ENCODE data around the gene NEK10. TPM values are rescaled to one million over a fixed set of nuclear protein-coding genes. Genes with fewer than 3 reads are reported as not detected.

Gene NEK10
- total and polyA plus RNA-seq, 2 of the 4 experiments (the other 2 are of a cell fraction), result 2.2 to 6.6 TPM

- no peaks in the 10 kb centered on the region for H4K20me1 ChIP-seq (ENCODE audit: insufficient read depth, low read length)
- no peaks in the 10 kb centered on the region for H3K36me3 ChIP-seq (ENCODE audit: control insufficient read depth, insufficient read depth, low read length)
- dilution Hi-C loops (cut with HindIII; ENCODE audit: low sequenced_read_pairs, unreplicated experiment) (no loop called here), in situ Hi-C loops (cut with MboI; ENCODE audit: low sequenced_read_pairs) (loop anchor here (10.0 kb wide), 1 partner anchor 365 kb away; no protein-coding TSS in a partner anchor), intact Hi-C loops (cut with micrococcal nuclease) (no loop called here)
- no peak overlapping the region for H2AK5ac ChIP-seq (ENCODE audit: low read depth, low read length)
- H2BK5ac ChIP-seq (ENCODE audit: low read depth, low read length, poor library complexity, severe bottlenecking), result no peak overlapping the region
- no peak overlapping the region for H4K5ac ChIP-seq (ENCODE audit: low read depth, low read length)
- H3K4me3 ChIP-seq (ENCODE audit: insufficient read depth, low read depth, low read length), result no peak overlapping the region
- H2BK120ac ChIP-seq (ENCODE audit: low read depth, low read length), result no peak overlapping the region
- TF ChIP-seq CEBPB (IDR thresholded peaks at IDR 0.05; ENCODE audit: low read depth, low read length), result peak; percentile 22; the same call in 1 of the 2 replicates
- TF ChIP-seq MAFK (IDR thresholded peaks at IDR 0.05; ENCODE audit: low read depth, low read length), result no peak
- no peak overlapping the region for H2BK20ac ChIP-seq (ENCODE audit: low read depth, low read length)
- no peak overlapping the region for H3K4me2 ChIP-seq (ENCODE audit: low read depth, low read length)
- H4K8ac ChIP-seq (ENCODE audit: low read depth in 2 of 2, low read length in 2 of 2), result no peak overlapping the region
- POLR2A ChIA-PET (ENCODE audit: unreplicated experiment), result no interaction called here
- peaks cover 2% of the 10 kb centered on the region for H3K4me1 ChIP-seq (ENCODE audit: control insufficient read depth, insufficient read depth, low read length)
- no CpG with 5 or more reads among the region's 2 CpGs for WGBS, 2 experiments (ENCODE audit: extremely low coverage in 2 of 2, insufficient read length in 1 of 2)
- H3K9me1 ChIP-seq (ENCODE audit: insufficient read depth, low read length), result no peaks in the 10 kb centered on the region
- no peak overlapping the region for H2AFZ ChIP-seq (replicated peaks; ENCODE audit: low read length, poor library complexity)
- no peak for DNase-seq
- CTCF ChIA-PET, result interaction anchor here (1.2 kb wide), 1 partner anchor 362 kb away, joined by 3 read pairs; no protein-coding TSS in a partner anchor
- ATAC-seq (ENCODE audit: low read depth), result no peak
- no peaks in the 10 kb centered on the region for H3K79me1 ChIP-seq (ENCODE audit: low read depth in 1 of 2, low read length in 2 of 2)
- no peaks in the 10 kb centered on the region for H3K27me3 ChIP-seq (ENCODE audit: control insufficient read depth, insufficient read depth, low read length)
- H3K23ac ChIP-seq (ENCODE audit: low read depth, low read length), result no peak overlapping the region
- no peaks in the 10 kb centered on the region for H3K9me3 ChIP-seq (ENCODE audit: control insufficient read depth, insufficient read depth, low read length)
- H3K9ac ChIP-seq (ENCODE audit: low read depth, low read length), result no peak overlapping the region
- H3K14ac ChIP-seq (replicated peaks; ENCODE audit: low read depth, low read length), result no peak overlapping the region
- H3K56ac ChIP-seq (ENCODE audit: extremely low read depth, insufficient read depth, low read length), result no peak overlapping the region
- no peak overlapping the region for H3K18ac ChIP-seq (ENCODE audit: low read depth, low read length)
- no peak overlapping the region for H4K91ac ChIP-seq (ENCODE audit: insufficient read depth, low read depth, low read length)
- no peak overlapping the region; the same call in 2 of the 3 replicates for H2BK15ac ChIP-seq (ENCODE audit: low read depth, low read length)
- no peak overlapping the region for H2AK9ac ChIP-seq (replicated peaks; ENCODE audit: low read depth, low read length, poor library complexity)
- no TSS peak for BruUV-seq (replicated peaks)
- no peak overlapping the region for H3K27ac ChIP-seq (ENCODE audit: insufficient read depth, low read length)
- no peak overlapping the region for H3K4ac ChIP-seq (ENCODE audit: low read depth, low read length)
These were observed 49.9 kb downstream of the NEK10 start for GRCh38 chr3:27319304-27319703.
